Spleen (tissue), 7 donors: ENCODE measurements around the gene HCAR1.

Experiments used
- POLR2A ChIP-seq, 3 donors: fragments of 450-650 bp; IDR thresholded peaks; one replicate each; pipeline ENCODE4 v1.5.1; 2017; ENCODE audit warnings: antibody characterized with exemption in 3 of 3, mild to moderate bottlenecking in 1 of 3
- TF ChIP-seq, protein P1 (sequence below), 11 experiments: fragments of 200-600 bp in 7 of 11; fragments of 450-650 bp in 4 of 11; sonication (generic) in 4 of 11; IDR thresholded peaks in 8 of 11; conservative IDR thresholded peaks in 3 of 11; 1 replicate in 7 of 11; 2 replicates in 4 of 11; pipeline versions ENCODE4 v1.4.0 to v1.8.0; 2016 to 2021; ENCODE audit warnings: antibody characterized with exemption in 11 of 11, inconsistent platforms in 4 of 11, mild to moderate bottlenecking in 1 of 11
- donor health status: DM: no; HTN: no; CAD: no; lungs with moderate emphysema.
- donor health status: DM: no; HTN: no; CAD: no.
- donor health status: DM: no; HTN: no; CAD: no.

DNA sequence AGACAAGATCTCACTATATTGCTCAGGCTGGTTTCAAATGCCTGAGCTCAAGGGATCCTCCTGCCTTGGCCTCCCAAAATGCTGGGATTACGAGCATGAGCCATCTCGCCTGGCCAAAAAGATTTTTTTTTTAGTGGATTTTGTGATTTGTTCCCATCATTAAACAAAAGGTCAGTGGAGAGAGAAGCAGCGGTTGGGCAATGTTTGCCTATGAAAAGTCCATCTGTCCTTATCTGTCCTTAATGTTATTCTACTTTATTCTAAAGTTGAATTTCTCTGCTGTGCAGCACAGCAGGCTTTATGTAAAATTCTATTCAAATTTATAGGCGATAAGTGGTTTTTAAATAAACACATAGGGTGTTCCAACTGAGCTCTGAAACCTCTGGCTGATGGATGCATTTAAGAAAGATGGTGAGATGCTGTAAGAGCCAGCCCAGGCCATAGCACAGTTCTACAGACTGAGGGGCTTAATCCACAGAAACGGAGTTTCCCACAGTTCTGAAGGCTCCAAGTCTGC, 46.3 kb downstream of the HCAR1 start:
- TF ChIP-seq, protein P1, sequence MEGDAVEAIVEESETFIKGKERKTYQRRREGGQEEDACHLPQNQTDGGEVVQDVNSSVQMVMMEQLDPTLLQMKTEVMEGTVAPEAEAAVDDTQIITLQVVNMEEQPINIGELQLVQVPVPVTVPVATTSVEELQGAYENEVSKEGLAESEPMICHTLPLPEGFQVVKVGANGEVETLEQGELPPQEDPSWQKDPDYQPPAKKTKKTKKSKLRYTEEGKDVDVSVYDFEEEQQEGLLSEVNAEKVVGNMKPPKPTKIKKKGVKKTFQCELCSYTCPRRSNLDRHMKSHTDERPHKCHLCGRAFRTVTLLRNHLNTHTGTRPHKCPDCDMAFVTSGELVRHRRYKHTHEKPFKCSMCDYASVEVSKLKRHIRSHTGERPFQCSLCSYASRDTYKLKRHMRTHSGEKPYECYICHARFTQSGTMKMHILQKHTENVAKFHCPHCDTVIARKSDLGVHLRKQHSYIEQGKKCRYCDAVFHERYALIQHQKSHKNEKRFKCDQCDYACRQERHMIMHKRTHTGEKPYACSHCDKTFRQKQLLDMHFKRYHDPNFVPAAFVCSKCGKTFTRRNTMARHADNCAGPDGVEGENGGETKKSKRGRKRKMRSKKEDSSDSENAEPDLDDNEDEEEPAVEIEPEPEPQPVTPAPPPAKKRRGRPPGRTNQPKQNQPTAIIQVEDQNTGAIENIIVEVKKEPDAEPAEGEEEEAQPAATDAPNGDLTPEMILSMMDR (IDR thresholded peaks at IDR 0.05 in 8 of 11, conservative IDR thresholded peaks at IDR 0.05 in 3 of 11), result no peak
- no peak for TF ChIP-seq POLR2A (IDR thresholded peaks at IDR 0.05)
